GM21717 (cell line): ENCODE data around the gene PIK3R4.

Source experiments
- ATAC-seq: cut with Tn5 transposase; IDR thresholded peaks from one replicate; pipeline ENCODE4 v1.9.1; 2021; ENCODE audit warnings: mild to moderate bottlenecking, moderate library complexity; ENCODE audit not compliant: unreplicated experiment

PIK3R4 gene

DNA sequence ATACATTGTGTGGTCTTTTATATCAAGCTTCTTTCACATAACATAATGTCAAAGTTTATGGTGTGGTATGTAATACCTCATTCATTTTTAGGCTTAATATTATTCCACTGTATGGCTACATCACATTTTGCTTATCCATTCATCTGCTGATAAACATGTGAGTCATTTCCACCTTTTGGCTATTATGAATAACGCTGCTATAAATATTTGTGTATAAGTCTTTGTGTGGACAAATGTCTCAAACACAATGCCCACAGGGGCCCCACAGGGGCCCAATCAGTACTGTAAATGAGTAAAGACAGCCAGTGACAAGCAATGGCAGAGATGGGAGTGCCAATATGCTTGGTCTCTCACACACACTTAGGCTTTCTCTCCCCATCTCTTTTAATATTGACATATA lies 54.2 kb downstream of the PIK3R4 start:
- ATAC-seq, result no peak

DNA sequence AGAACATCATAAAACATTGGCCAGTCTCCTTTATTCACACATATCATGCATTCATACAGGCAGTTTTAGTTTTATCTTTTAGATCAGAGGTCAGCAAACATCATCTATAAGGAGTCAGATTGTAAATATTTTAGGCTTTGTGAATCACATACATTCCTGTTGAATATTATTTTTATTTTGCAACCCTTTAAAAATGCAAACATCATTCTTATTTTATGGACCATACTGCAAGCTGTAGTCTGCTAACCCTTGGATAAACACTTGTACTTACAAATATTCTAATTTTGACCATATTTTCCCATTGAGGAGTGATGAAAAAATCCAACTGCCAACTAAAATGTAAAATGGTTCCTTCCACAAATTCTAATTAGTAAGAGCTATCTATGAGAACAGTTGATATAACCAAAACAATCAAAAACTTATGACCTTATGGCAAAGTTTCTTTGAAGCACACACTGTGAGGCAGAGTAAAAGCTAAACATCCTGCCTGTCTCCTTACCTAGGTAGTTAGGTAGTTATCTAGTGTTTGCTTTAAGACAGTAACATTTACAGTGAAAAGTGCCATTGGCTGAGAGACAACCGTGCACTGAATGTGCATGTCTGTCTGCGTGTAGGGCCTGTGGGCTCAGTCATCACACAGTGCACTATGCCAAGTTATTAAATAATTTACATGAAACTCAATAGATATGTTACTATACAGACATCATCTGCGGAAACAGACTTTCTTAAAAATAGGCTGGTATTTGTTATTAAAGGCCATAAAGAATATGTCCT lies 57.7 kb downstream of the PIK3R4 start:
- no peak for ATAC-seq

DNA sequence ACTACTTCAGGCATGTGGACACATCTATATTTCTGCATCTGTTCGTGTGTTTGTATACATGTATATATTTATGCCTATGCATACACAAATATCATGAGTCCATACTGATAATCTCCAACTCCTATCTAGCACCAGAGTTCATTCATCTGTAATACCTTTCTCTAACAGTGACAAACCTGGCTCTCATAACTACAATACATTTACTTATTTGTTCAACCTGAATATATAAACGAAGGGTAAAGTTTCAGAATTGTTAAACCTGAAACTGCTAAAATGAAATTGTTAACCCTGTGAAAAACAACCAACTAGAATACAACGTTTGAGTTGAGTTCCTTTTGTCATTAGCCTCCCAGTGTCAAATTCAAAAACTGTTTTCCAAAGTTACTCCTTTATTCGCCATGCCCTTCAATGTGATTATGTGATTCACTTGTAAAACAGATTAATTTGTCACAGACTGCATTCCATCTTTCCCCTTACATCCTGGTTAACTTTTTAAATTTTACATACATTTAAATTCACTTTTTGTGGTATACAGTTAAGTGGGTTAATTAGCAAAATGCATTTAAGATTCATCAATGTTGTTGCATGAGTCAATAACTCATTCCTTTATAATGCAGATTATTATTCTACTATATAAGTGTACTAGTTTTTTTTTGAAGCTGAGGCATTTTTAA lies 58.5 kb downstream of the PIK3R4 start:
- ATAC-seq, result no peak

DNA sequence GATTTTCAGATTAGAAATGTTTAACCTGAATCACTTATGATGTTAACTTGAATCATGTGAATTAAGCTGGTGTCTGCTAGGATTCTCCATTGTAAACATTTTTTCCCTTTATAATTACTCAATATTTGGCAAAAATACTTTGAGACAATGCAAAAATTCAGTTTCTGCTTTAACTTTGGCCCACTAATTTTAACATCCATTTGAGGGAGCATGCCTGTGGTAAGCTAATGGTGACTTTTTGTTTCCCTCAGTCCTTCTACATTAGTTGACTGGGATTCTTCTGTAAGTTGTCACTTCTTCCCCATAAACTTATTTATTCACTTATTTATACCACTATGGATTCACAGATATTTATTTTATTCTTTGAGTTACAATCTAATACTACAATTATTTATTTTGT lies 59.3 kb downstream of the PIK3R4 start:
- no peak for ATAC-seq

DNA sequence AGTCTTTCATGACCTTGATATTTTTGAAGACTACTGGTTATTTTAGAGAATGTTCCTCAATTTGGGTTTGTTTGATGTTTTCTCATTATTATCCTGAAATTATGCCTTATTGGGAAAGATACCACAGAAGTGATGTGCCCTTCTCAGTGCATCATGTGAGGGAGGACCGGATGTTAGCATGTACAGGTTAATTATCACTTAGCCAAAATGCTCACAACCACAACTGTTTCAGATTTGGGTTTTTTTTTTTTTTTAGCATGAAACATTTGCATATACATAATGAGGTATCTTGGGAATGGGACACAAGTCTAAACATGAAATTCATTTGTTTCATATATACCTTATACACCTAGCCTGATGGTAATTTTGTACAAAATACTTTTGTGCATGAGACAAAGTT lies 59.8 kb downstream of the PIK3R4 start:
- ATAC-seq, result no peak

DNA sequence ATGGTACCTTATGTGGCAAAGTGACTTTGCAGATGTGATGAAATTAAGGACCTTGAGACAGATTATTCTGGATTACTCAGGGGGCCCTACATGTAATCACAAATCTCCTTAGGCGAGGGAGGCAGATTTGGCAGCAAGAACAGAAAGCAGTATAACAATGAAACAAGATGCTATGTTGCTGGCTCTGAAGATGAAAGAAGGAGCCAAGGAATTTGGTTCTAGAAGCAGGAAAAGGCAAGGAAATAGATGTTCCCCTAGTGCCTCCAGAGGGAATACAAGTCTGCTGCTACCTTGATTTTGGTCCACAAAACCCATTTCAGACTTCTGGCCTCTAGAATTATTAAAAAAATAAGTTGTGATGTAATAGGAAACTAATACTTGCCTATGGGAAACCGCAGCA lies 64.5 kb downstream of the PIK3R4 start:
- ATAC-seq, result no peak

DNA sequence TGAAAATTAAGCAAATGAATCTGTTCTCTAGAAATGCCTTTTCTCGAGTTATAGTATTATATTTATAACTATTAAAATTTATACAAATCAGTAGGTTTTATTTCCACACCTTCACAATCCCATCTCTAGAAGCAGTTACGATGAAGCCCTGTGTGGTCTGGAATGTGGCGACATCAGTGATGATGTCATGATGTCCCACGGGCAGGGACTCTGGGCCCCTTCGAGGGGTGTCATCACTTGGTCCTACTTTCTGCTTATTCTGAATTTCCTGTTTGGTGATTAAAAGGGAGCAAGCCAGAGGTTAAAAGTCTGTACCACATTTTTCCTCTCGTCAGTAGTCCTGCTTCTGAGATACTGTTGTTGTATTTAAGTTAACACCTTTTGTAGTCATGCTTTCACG lies 67.4 kb downstream of the PIK3R4 start:
- ATAC-seq, result no peak

DNA sequence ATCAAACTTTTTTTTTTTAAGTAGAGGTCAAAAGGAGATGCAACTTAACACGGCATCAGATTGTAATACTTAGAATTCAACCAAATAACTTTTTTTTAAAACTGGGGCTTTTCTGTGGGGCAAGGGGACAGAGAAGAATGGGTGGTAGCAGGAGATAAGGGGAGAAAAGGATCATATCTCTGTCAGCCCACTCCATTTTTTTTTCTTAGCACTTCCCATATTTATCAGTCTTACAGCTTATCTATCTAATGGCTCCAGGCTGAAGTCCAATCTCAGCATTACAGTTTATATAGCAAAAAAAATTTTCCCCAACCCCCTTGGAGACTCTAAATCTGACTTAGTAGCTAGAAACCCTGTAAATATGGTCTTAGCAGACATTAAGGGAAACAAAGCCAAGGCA lies 69.3 kb downstream of the PIK3R4 start:
- ATAC-seq, result no peak

DNA sequence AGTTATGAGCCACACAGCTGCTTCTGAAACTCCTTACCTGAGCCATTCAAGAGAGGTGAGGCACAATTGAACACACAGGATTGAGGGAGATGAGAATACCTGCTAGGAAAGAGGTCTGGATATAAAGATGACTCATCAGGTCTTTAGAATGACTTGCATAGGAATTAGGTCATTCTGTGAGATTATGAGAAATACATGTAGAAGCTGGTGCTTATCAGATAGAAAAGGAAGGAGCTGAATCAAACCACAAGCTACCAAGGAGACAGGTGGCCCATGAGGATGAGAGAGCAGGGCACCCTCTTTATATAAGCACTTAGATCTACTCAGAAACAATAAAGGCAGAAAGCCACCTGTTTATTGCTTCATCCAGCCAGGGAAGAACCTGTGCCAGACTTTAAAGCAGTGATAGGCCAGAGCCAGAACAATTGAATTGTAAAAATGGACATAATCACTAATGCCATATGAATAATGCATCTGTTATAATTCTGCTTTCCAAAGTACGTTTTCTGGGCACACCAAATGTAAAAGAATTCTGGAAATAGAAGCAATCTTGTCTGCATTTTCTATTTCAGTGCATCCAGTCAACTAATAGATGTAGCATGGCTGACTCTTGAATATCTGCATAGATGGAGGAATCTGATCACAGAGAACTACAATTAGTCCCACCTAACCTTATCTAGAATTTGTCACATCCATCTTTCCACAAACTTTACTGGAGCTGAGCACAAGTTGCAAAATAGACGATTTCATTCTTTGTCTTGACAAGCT lies 74.9 kb downstream of the PIK3R4 start:
- ATAC-seq, result no peak

DNA sequence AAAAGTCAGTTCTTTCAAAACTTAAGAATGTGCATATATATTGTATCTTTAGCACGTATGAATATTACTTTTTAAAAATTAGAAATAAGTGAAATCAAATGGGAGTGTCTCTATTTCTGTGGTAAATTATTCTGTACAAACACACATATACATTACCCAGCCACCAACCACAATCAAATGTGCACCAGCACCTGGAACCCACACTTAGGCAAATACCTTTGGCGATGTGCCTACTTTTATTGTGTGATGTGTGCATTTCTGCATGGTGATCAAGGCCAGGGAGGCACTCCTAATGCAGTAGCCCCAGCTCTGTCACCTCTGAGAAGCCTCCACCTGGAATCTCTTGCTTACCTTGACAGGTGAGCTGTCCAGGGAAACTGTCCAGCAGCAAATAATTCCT lies 76.9 kb downstream of the PIK3R4 start:
- ATAC-seq, result no peak

DNA sequence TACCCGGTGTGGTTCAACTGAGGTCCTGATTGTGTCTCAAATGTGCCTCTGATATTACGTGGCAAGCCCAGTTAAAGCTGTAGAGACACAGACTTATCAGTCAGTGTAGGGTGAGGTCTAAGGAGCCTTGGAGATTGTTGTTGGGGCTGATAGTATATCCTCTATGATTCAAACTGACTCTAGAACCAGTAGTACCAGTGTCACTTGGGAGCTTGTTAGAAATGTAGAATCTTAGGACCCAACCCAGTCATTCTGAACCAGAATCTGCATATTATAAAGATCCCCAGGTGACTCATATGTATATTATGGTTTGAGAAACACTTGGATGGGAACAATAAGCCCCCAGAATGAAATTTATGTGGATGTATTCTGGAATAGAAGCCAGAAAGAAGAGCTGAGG lies 83.5 kb downstream of the PIK3R4 start:
- no peak for ATAC-seq

DNA sequence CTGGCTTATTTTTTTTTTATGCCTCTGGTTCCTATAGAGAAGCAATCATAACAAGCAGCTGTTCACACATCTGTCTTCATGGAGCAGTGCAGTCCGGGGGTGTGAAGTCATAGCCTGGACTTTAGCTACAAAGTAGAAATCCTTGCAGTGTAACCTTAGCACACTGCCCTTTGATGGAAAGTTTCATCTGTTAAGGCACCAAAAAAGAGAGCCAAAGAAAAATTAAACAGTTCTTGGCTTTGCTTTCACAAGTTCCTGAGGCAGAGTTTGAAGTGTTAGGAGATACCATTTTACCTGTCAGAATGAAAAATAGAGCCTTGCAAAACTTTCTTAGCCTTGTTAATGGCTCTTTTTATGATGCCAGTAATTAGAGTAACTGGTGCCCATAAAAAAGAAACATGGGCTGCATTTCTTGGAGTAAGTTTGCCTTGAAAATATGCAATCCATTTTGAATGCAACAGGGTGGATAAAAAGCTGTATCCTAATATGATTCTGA lies 84.1 kb downstream of the PIK3R4 start:
- ATAC-seq, result no peak

DNA sequence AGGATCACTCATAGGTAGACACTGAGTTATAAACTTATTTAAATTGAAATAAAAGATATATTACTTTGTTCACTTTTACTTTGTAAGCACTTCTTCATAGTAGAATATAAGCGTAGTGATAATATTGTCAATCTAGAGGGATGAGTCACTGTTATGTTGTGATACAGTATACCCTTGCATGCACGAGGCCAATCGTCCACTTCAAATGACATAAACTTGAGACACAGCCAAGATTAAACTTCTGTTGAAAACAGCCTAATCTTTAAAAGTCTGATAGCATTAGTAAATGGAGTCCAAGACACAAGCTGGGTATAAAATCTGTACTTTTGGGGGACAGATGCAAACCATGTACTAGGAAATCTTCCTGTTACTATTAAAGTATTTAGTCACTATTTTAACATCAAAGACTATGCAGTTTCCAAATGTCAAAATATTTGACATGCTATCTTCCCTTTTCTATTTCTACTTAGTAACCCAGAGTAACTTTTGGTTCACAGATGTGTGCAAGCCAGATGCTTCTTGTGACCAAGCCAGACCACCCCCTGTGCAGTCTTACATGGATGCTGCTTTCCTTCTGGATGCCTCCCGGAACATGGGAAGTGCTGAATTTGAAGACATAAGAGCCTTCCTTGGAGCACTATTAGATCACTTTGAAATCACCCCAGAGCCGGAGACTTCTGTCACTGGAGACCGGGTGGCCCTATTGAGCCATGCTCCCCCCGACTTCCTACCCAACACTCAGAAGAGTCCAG lies 85.3 kb downstream of the PIK3R4 start:
- no peak for ATAC-seq

DNA sequence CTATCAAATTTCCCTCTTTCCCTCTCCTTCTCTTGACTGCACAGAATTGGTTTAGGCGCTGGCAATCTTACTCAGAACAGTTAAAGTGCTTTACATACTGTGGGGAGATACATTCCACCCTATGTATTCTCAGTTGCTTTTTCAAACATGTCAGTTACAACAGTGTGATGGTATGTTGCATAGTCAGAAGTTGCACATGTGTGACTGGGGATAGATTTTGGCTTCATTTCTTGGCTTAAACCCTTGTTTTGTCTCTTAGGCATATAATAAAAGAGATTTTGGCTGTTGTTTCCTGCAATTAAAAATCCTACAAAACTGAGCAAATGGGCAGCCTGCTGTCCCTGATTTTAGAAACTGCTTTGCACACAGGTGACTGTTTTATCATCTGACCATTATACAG lies 86.7 kb downstream of the PIK3R4 start:
- no peak for ATAC-seq

DNA sequence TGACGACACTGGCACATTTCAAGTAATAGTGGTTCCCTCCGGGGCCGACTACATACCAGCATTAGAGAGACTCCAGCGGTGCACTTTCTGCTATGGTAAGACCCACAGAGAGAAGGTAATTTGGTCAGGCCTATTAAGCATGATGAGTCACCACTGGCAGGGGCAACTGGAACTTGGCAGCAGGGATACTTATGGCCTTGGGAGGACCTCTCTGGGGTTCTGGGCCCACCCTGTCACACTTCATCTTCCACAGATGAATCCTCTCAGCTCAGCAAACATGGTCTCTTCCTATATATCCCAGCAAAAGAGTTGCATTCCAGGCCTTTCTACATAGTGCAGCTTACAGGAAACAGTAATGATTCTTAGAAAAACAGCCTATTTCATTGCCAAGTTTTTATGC lies 88.0 kb downstream of the PIK3R4 start:
- no peak for ATAC-seq

DNA sequence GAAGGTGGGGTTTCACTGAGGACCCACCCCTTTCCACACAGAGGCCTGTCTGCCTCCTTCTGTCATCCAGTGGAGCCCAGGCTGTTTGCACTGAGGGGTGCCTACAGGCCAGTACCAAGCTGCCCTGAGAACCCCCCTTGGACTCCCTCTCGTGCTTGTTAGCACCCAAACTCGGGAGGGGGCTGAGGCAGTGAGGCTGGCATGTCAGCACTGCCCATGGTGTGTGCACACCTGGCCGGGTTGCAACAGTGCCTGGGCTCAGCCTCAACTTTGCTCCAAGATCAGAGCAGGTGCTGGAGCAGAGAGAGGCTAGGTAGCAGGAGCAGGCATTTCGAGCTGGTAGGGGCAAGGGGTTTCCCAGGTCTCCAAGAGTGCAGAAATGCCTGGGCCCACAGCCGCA lies 90.0 kb downstream of the PIK3R4 start:
- ATAC-seq, result no peak

DNA sequence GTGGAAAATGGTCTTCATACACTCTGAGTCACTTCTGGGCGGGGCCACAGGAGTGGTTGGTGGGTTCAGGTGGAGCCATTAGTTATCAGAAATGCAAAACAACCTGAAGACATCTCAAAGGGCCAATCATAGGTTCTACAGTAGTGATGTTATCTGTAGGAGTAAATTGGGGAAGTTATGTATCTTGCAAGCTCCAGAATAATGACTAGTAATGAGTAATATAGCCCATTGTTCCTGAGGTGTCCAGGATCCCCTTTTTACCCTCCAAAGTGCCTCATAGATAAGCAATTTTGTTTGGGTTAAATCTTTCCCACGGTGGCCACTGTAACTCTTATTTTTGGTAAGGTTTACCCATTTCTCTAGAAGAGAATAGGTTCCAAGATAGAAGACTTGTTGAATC lies 91.7 kb downstream of the PIK3R4 start:
- no peak for ATAC-seq

DNA sequence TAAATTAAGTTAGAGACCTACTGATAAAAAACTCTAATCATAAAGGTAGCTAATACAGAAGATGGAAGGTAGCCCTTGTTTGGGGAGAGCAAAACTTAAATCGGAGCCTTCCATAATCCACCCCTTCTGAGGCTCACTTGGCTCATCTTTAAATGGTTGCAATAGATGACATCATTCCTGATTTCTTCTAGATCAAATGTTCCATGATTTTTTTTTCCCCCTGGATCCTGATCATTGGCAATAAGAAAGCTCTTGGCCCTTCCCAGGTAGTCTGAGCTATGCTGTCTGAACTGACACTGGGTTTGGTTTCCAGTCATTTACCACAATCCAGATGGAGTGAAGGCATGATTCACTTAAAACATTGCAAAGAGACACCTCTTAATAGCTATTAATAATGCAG lies 92.5 kb downstream of the PIK3R4 start:
- no peak for ATAC-seq

DNA sequence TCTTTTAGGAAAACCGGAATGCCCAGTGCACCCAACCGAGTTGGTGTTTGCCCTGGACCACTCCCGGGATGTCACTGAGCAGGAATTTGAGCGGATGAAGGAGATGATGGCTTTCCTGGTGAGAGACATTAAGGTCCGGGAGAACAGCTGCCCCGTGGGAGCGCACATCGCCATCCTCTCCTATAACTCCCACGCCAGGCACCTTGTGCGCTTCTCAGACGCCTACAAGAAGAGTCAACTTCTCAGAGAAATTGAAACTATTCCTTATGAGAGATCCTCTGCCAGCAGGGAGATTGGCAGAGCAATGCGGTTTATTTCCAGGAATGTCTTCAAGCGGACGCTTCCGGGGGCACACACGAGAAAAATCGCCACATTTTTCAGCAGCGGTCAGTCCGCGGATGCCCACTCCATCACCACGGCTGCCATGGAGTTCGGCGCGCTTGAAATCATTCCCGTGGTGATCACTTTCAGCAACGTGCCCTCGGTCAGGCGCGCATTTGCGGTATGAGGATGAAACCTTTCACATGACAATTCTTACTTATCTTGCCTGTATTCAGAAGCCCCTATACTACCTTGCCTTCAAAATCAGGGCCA lies 97.5 kb downstream of the PIK3R4 start:
- no peak for ATAC-seq

DNA sequence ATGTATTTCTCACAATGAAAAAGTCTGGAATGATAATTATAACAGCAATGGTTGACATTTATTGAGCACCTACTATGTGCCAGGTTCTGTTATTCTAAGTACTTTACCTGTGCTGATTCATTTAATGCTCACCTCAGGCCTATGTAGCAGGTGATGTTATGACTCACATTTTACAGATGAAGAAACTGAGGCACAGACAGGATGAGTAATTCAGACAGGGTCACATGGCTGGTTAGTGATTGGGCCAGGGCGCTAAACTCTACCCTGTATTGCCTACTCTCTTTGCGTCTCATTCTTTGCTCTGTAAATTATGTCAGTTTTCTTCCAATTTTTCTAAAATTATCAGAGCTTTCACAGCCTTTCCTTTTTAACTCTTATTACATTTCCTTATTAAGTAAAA lies 98.3 kb downstream of the PIK3R4 start:
- ATAC-seq, result no peak

DNA sequence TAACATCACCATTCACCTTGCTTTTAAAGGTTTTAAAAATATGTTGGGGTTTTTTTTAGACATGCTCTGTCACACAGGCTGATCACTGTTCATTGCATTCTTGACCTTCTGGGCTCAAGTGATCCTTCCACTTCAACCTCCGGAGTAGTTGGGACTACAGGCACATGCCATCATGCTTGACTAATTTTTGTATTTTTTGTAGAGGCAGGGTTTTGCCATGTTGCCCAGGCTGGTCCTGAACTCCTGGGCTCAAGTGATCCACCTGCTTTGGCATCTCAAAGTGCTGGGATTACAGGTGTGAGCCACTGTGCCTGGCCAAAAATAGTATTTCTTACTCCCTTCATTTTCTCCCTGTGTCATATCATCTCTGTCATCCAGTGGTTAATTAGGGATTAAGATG lies 101.4 kb downstream of the PIK3R4 start:
- no peak for ATAC-seq
